Kidney (tissue), 2 donors: Measurements from ENCODE around the gene C11orf91. TPM values are rescaled to one million over a fixed set of nuclear protein-coding genes. Genes with fewer than 3 reads are reported as not detected.

ENCODE experiments used
- polyA plus RNA-seq: library from polyadenylated mRNA; stranded (reverse); fragments of 350-450 nt; fragmentation: Illumina TruSeq; extraction: RNeasy Lipid Tissue Mini Kit (QIAGEN cat#74804); gene quantifications from one replicate; pipeline ENCODE4 v1.2.3, GENCODE V29; 2014; ENCODE audit warnings: low read depth, low replicate concordance; ENCODE audit not compliant: insufficient read depth
- total RNA-seq: library from RNA; stranded (reverse); fragmentation: NEBNext Ultra II Directional; extraction: Animal tissue kit (Norgen Biotek cat#: 25700); gene quantifications from one replicate; pipeline ENCODE4 v1.2.1, GENCODE V29; 2021
- donor health status: DM: yes; HTN: yes; CAD: no.

The C11orf91 gene
- total and polyA plus RNA-seq, 2 donors from 2014 or later: not detected

Other genes starting within 250 kb of the C11orf91 start
- 1,010 TPM for gene CD59, start 35.6 kb upstream of the C11orf91 start, total RNA-seq
- gene CD59, start 35.6 kb upstream of the C11orf91 start, polyA plus RNA-seq: 559 TPM
- 40.4 TPM for gene FBXO3, start 73.7 kb upstream of the C11orf91 start, total RNA-seq
- 27.5 TPM for gene FBXO3, start 73.7 kb upstream of the C11orf91 start, polyA plus RNA-seq
- gene LMO2, start 191.2 kb upstream of the C11orf91 start, total RNA-seq: 60.6 TPM
- 57.1 TPM for gene LMO2, start 191.2 kb upstream of the C11orf91 start, polyA plus RNA-seq